Ishikawa (cell line): Measurements from ENCODE around the gene CPPED1.

ENCODE experiments used
- EP300 ChIP-seq: IDR thresholded peaks from 2 replicates; pipeline ENCODE4 v1.6.1; 2012; ENCODE audit warnings: borderline replicate concordance
- FOXM1 ChIP-seq: IDR thresholded peaks from 2 replicates; pipeline ENCODE4 v1.6.1; 2012; ENCODE audit warnings: low read depth, borderline replicate concordance
- RAD21 ChIP-seq: IDR thresholded peaks from 2 replicates; pipeline ENCODE4 v1.6.1; 2012; ENCODE audit warnings: low read depth
- TCF12 ChIP-seq: IDR thresholded peaks from 2 replicates; pipeline ENCODE4 v1.6.1; 2012; ENCODE audit warnings: low read depth
- YY1 ChIP-seq: IDR thresholded peaks from 2 replicates; pipeline ENCODE4 v1.6.1; 2012; ENCODE audit warnings: low read depth
- TF ChIP-seq, protein P1 (sequence below): IDR thresholded peaks from 2 replicates; pipeline ENCODE4 v1.6.1; 2012; ENCODE audit warnings: low read depth, mild to moderate bottlenecking
- TF ChIP-seq, protein P2 (sequence below): IDR thresholded peaks from 2 replicates; pipeline ENCODE4 v1.6.1; 2012
- TF ChIP-seq, protein P3 (sequence below): IDR thresholded peaks from 2 replicates; pipeline ENCODE4 v1.6.1; 2012

DNA sequence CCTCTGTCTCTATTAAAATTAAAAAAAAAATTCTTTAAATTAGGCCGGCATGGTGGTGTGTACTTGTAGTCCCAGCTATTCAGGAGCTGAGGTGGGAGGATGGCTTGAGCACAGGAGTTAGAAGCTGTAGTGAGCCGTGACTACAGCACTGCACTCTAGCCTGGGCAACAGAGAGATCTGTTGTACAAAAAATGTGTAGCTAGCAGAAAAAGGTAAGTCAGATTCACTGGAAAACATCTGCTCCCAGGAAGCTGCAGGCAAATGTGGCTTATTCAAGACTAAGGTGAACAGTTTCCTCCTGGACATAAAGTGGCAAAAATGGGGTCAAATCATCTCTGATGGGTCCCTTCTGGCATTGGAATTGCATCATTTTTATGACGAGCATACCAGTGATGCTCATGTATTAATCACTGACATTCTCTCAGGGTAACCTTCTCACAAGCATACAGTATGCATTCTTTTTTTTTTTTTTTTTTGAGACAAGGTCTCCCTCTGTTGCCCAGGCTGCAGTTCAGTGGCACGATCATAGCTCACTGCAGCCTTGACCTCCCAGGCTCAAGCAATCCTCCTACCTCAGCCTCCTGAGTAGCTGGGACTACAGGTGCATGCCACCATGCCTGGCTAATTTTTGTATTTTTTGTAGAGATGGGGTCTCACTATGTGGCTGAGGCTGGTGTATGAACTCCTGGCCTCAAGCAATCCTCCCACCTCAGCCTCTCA is 48.7 kb downstream of the CPPED1 start:
- TF ChIP-seq, protein P1, sequence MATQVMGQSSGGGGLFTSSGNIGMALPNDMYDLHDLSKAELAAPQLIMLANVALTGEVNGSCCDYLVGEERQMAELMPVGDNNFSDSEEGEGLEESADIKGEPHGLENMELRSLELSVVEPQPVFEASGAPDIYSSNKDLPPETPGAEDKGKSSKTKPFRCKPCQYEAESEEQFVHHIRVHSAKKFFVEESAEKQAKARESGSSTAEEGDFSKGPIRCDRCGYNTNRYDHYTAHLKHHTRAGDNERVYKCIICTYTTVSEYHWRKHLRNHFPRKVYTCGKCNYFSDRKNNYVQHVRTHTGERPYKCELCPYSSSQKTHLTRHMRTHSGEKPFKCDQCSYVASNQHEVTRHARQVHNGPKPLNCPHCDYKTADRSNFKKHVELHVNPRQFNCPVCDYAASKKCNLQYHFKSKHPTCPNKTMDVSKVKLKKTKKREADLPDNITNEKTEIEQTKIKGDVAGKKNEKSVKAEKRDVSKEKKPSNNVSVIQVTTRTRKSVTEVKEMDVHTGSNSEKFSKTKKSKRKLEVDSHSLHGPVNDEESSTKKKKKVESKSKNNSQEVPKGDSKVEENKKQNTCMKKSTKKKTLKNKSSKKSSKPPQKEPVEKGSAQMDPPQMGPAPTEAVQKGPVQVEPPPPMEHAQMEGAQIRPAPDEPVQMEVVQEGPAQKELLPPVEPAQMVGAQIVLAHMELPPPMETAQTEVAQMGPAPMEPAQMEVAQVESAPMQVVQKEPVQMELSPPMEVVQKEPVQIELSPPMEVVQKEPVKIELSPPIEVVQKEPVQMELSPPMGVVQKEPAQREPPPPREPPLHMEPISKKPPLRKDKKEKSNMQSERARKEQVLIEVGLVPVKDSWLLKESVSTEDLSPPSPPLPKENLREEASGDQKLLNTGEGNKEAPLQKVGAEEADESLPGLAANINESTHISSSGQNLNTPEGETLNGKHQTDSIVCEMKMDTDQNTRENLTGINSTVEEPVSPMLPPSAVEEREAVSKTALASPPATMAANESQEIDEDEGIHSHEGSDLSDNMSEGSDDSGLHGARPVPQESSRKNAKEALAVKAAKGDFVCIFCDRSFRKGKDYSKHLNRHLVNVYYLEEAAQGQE = no peak
- TF ChIP-seq EP300 (no peak), FOXM1 (no peak), TCF12 (no peak), YY1 (no peak), RAD21 (no peak)
- TF ChIP-seq, protein P2, sequence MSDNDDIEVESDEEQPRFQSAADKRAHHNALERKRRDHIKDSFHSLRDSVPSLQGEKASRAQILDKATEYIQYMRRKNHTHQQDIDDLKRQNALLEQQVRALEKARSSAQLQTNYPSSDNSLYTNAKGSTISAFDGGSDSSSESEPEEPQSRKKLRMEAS = no peak
- TF ChIP-seq, protein P3, sequence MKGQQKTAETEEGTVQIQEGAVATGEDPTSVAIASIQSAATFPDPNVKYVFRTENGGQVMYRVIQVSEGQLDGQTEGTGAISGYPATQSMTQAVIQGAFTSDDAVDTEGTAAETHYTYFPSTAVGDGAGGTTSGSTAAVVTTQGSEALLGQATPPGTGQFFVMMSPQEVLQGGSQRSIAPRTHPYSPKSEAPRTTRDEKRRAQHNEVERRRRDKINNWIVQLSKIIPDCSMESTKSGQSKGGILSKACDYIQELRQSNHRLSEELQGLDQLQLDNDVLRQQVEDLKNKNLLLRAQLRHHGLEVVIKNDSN = no peak
